H9 (cell line): ENCODE results near the gene ZNF527. TPM values are rescaled to one million over a fixed set of nuclear protein-coding genes. Genes with fewer than 3 reads are reported as not detected.
A peak's percentile ranks its signal among the peaks of the same experiment; 100 is the strongest.
"Not testable (repeated sequence)": the region's sequence is repeated elsewhere in the genome, so short reads cannot be mapped to it uniquely, and the experiment has no call there.

Source experiments
- DNase-seq: peaks from one replicate; pipeline ENCODE4 v3.0.0-alpha.2; 2017
- H2AFZ ChIP-seq: one replicate; pipeline ENCODE4 v1.6.1; 2013; ENCODE audit warnings: mild to moderate bottlenecking, low read length, control low read depth, moderate library complexity
- H2AK5ac ChIP-seq: 2 replicates; pipeline ENCODE4 v1.6.1; 2013; ENCODE audit warnings: low read length, control low read depth, mixed read lengths; ENCODE audit not compliant: insufficient read length
- H2BK120ac ChIP-seq: one replicate; pipeline ENCODE4 v1.6.1; 2013; ENCODE audit warnings: low read depth, mild to moderate bottlenecking, low read length, control low read depth, inconsistent platforms; ENCODE audit not compliant: poor library complexity, severe bottlenecking
- H2BK12ac ChIP-seq: 2 replicates; pipeline ENCODE4 v1.6.1; 2013; ENCODE audit warnings: low read length, control low read depth, mixed read lengths, low read depth; ENCODE audit not compliant: insufficient read length
- H2BK15ac ChIP-seq: 2 replicates; pipeline ENCODE4 v1.6.1; 2013; ENCODE audit warnings: low read depth, low read length, control low read depth
- H2BK20ac ChIP-seq: one replicate; pipeline ENCODE4 v1.6.1; 2013; ENCODE audit warnings: low read depth, mild to moderate bottlenecking, low read length, control low read depth, inconsistent platforms; ENCODE audit not compliant: poor library complexity, severe bottlenecking
- H2BK5ac ChIP-seq: 2 replicates; pipeline ENCODE4 v1.6.1; 2013; ENCODE audit warnings: low read length, control low read depth, mixed read lengths; ENCODE audit not compliant: insufficient read length
- H3K14ac ChIP-seq: 2 replicates; pipeline ENCODE4 v1.6.1; 2013; ENCODE audit warnings: low read length, control low read depth; ENCODE audit not compliant: insufficient read depth
- H3K18ac ChIP-seq: 2 replicates; pipeline ENCODE4 v1.6.1; 2013; ENCODE audit warnings: low read depth, mild to moderate bottlenecking, mixed read lengths, low read length, control low read depth; ENCODE audit not compliant: insufficient read length
- H3K23ac ChIP-seq: 2 replicates; pipeline ENCODE4 v1.6.1; 2013; ENCODE audit warnings: low read length, control low read depth, mixed read lengths, low read depth; ENCODE audit not compliant: insufficient read length
- H3K23me2 ChIP-seq: 2 replicates; pipeline ENCODE4 v1.6.1; 2013; ENCODE audit warnings: low read depth, mild to moderate bottlenecking, mixed read lengths, low read length, control low read depth; ENCODE audit not compliant: insufficient read length, poor library complexity, severe bottlenecking
- H3K27ac ChIP-seq: 2 replicates; pipeline ENCODE4 v1.5.1; 2013; ENCODE audit warnings: low read length, control low read depth, mixed read lengths, low read depth; ENCODE audit not compliant: insufficient read length
- H3K27me3 ChIP-seq: 2 replicates; pipeline ENCODE4 v1.6.1; 2013; ENCODE audit warnings: low read length, control low read depth, inconsistent platforms; ENCODE audit not compliant: insufficient read depth
- H3K4ac ChIP-seq: 2 replicates; pipeline ENCODE4 v1.6.1; 2013; ENCODE audit warnings: low read depth, mild to moderate bottlenecking, control low read depth, inconsistent platforms, low read length, moderate library complexity
- H3K4me1 ChIP-seq: 2 replicates; pipeline ENCODE4 v1.6.1; 2013; ENCODE audit warnings: low read length, control low read depth, inconsistent platforms; ENCODE audit not compliant: insufficient read depth
- H3K4me2 ChIP-seq: 2 replicates; pipeline ENCODE4 v1.6.1; 2013; ENCODE audit warnings: low read length, control low read depth, mixed read lengths; ENCODE audit not compliant: insufficient read length, insufficient read depth
- H3K56ac ChIP-seq: 2 replicates; pipeline ENCODE4 v1.6.1; 2013; ENCODE audit warnings: low read depth, mild to moderate bottlenecking, mixed read lengths, low read length, control low read depth; ENCODE audit not compliant: insufficient read length
- H3K79me1 ChIP-seq: 2 replicates; pipeline ENCODE4 v1.6.1; 2013; ENCODE audit warnings: low read depth, mild to moderate bottlenecking, moderate library complexity, low read length, control low read depth, inconsistent platforms; ENCODE audit not compliant: insufficient read depth, poor library complexity, severe bottlenecking
- H3K79me2 ChIP-seq: 2 replicates; pipeline ENCODE4 v1.6.1; 2013; ENCODE audit warnings: low read length, control low read depth, inconsistent platforms; ENCODE audit not compliant: insufficient read depth
- H3K9ac ChIP-seq: 2 replicates; pipeline ENCODE4 v1.6.1; 2013; ENCODE audit warnings: low read length, control low read depth, mixed read lengths; ENCODE audit not compliant: insufficient read length; ENCODE audit errors: extremely low read depth
- H3K9me3 ChIP-seq: one replicate; pipeline ENCODE4 v1.6.1; 2013; ENCODE audit warnings: low read depth, low read length, inconsistent platforms; ENCODE audit not compliant: control insufficient read depth
- H3T11ph ChIP-seq: one replicate; pipeline ENCODE4 v1.6.1; 2013; ENCODE audit warnings: mild to moderate bottlenecking, low read length, control low read depth, inconsistent platforms
- H4K20me1 ChIP-seq: one replicate; pipeline ENCODE4 v1.6.1; 2013; ENCODE audit not compliant: control insufficient read depth, insufficient read length, insufficient read depth
- H4K5ac ChIP-seq: 2 replicates; pipeline ENCODE4 v1.6.1; 2013; ENCODE audit warnings: low read depth, mild to moderate bottlenecking, mixed read lengths, low read length, control low read depth; ENCODE audit not compliant: insufficient read length
- H4K8ac ChIP-seq: replicated peaks from 2 replicates; pipeline ENCODE4 v1.6.1; 2013; ENCODE audit warnings: low read length, control low read depth, mixed read lengths, low read depth; ENCODE audit not compliant: insufficient read length
- H4K91ac ChIP-seq: 2 replicates; pipeline ENCODE4 v1.6.1; 2013; ENCODE audit warnings: low read depth, mild to moderate bottlenecking, moderate library complexity, mixed read lengths, low read length, control low read depth; ENCODE audit not compliant: insufficient read length
- H3K27ac Mint-ChIP-seq, 3 experiments: 2 replicates in 2 of 3; 3 replicates in 1 of 3; pipeline ENCODE4 v1.8.0; 2020 to 2021; ENCODE audit warnings: mixed read lengths in 3 of 3, mild to moderate bottlenecking in 1 of 3, moderate library complexity in 1 of 3
- H3K27me3 Mint-ChIP-seq: 2 replicates; pipeline ENCODE4 v1.8.0; 2021; ENCODE audit warnings: low read depth, mild to moderate bottlenecking, moderate library complexity, mixed read lengths
- H3K36me3 Mint-ChIP-seq, 3 experiments: 2 replicates in 2 of 3; 3 replicates in 1 of 3; pipeline ENCODE4 v1.8.0; 2020 to 2021; ENCODE audit warnings: low read depth in 3 of 3, mixed read lengths in 3 of 3; ENCODE audit not compliant: insufficient read depth in 1 of 3
- H3K4me1 Mint-ChIP-seq, 2 experiments: 2 replicates each; pipeline ENCODE4 v1.8.0; 2020; ENCODE audit warnings: mixed read lengths in 2 of 2
- H3K4me3 Mint-ChIP-seq, 2 experiments: 2 replicates in 1 of 2; 3 replicates in 1 of 2; pipeline ENCODE4 v1.8.0; 2020 to 2021; ENCODE audit warnings: mild to moderate bottlenecking in 2 of 2, mixed read lengths in 2 of 2, moderate library complexity in 1 of 2
- H3K9me3 Mint-ChIP-seq, 2 experiments: 2 replicates in 1 of 2; 3 replicates in 1 of 2; pipeline ENCODE4 v1.8.0; 2020; ENCODE audit warnings: mild to moderate bottlenecking in 2 of 2, mixed read lengths in 2 of 2, moderate library complexity in 1 of 2
- WGBS: extraction: QIAGEN DNeasy Blood & Tissue Kit; methylation state at CpG from one replicate; pipeline ENCODE4 v1.1.7; 2013; ENCODE audit warnings: missing lambda C conversion rate, low lambda C conversion rate, mixed read lengths; ENCODE audit not compliant: insufficient read length; ENCODE audit errors: extremely low coverage; 5-methylcytosine and 5-hydroxymethylcytosine counted together
- total RNA-seq: library from RNA; stranded (reverse); gene quantifications from 2 replicates; pipeline ENCODE4 v1.2.1, GENCODE V29; 2021
- TF ChIP-seq, protein P1 (sequence below): fragments of 200-600 bp; sonication (generic); conservative IDR thresholded peaks from 3 replicates; pipeline ENCODE4 v1.8.0; 2021; ENCODE audit warnings: antibody characterized with exemption, mild to moderate bottlenecking

Gene ZNF527
- total RNA-seq, 1 experiment from 2014 or later = 6.1 TPM

DNA sequence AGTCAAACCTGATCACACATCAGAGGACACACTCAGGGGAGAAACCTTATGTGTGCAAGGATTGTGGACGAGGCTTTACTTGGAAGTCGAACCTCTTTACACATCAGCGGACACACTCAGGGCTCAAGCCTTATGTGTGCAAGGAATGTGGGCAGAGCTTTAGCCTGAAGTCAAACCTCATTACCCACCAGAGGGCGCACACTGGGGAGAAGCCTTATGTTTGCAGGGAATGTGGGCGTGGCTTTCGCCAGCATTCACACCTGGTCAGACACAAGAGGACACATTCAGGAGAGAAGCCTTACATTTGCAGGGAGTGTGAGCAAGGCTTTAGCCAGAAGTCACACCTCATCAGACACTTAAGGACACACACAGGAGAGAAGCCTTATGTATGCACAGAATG, 8.2 kb upstream of the ZNF527 start:
- H3K4me3 Mint-ChIP-seq = no peak overlapping the region
- no peak overlapping the region for H3K27ac Mint-ChIP-seq
- peaks cover 1% of the 10 kb centered on the region; the same call in 1 of the 2 replicates for H3K27me3 Mint-ChIP-seq

DNA sequence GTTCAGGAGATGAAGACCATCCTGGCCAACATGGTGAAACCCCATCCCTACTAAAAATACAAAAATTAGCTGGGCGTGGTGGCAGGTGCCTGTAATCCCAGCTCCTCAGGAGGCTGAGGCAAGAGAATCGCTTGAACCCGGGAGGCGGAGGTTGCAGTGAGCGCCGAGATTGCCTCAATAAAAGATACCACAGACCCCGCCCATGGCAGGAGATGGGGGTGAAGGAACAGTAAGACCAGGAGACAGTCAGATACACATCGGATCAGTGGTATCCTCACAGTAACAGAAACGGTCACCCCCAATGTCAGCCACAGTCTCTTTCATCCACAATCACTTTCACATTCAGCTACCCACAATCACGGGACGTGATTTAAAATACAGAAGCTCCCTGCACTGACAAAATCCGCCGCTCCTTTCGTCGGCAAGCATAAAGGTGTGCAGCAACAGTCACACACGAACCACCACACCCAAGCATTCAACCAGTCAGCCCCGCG, 466 bp upstream of the ZNF527 start:
- H3K79me1 ChIP-seq, H3T11ph ChIP-seq, H3K9me3 ChIP-seq, H2BK20ac ChIP-seq, H2BK5ac ChIP-seq, H3K56ac ChIP-seq, H3K79me2 ChIP-seq, H3K23me2 ChIP-seq, H4K8ac ChIP-seq, H4K5ac ChIP-seq, H2BK120ac ChIP-seq, H4K91ac ChIP-seq, DNase-seq, H2AK5ac ChIP-seq, H3K27me3 Mint-ChIP-seq, H2BK15ac ChIP-seq, H4K20me1 ChIP-seq, H3K27me3 ChIP-seq, H3K4me1 ChIP-seq, H3K27ac ChIP-seq, H3K4ac ChIP-seq, H2BK12ac ChIP-seq, H3K23ac ChIP-seq: not testable (repeated sequence)
- peak overlapping the region; percentile 51 for H3K18ac ChIP-seq
- peak overlapping the region; percentile 88 to 99 (median 92); a peak in 5 of 7 replicates for H3K27ac Mint-ChIP-seq
- WGBS = no CpG with 5 or more reads among the region's 18 CpGs
- peak overlapping the region; percentile 89 for H2AFZ ChIP-seq
- H3K9me3 Mint-ChIP-seq = peaks cover 11 to 24% of the 10 kb centered on the region in 2 experiments
- peaks cover 8 to 11% of the 10 kb centered on the region in 2 experiments for H3K4me1 Mint-ChIP-seq
- H3K4me3 Mint-ChIP-seq = peak overlapping the region; percentile 82 to 89
- peak overlapping the region; percentile 79 for H3K9ac ChIP-seq
- H3K36me3 Mint-ChIP-seq = peaks cover 4 to 10% (median 6%) of the 10 kb centered on the region in 3 experiments
- peak overlapping the region; percentile 77; the same call in 1 of the 2 replicates for H3K14ac ChIP-seq
- H3K4me2 ChIP-seq = peak overlapping the region; percentile 77

More for the DNA sequence above, 8.2 kb upstream of the ZNF527 start:
- Mint-ChIP-seq H3K9me3 (peaks cover 36 to 67% of the 10 kb centered on the region in 2 experiments), H3K36me3 (peaks cover 66 to 69% (median 67%) of the 10 kb centered on the region in 3 experiments), H3K4me1 (peaks cover 0 to 3% of the 10 kb centered on the region in 2 experiments; a peak in 2 of 4 replicates)
- Histone ChIP-seq H2BK20ac (no peak overlapping the region), H2AK5ac (no peak overlapping the region), H3K79me1 (no peaks in the 10 kb centered on the region), H4K91ac (no peak overlapping the region), H3K4me1 (no peaks in the 10 kb centered on the region), H3K27me3 (no peaks in the 10 kb centered on the region), H2BK12ac (no peak overlapping the region), H3K4ac (no peak overlapping the region), H2BK15ac (no peak overlapping the region), H3K79me2 (no peaks in the 10 kb centered on the region), H3T11ph (no peak overlapping the region), H4K5ac (no peak overlapping the region), H4K20me1 (no peaks in the 10 kb centered on the region), H3K4me2 (no peak overlapping the region), H3K9me3 (peaks cover 10% of the 10 kb centered on the region), H3K9ac (no peak overlapping the region), H2BK5ac (no peak overlapping the region), H3K14ac (no peak overlapping the region), H4K8ac (no peak overlapping the region), H3K23ac (no peak overlapping the region), H3K56ac (no peak overlapping the region), H3K27ac (no peak overlapping the region), H2AFZ (no peak overlapping the region), H3K18ac (no peak overlapping the region), H2BK120ac (no peak overlapping the region), H3K23me2 (no peaks in the 10 kb centered on the region)
- no CpG with 5 or more reads among the region's 6 CpGs for WGBS
- peak; percentile 79 for DNase-seq
- TF ChIP-seq, protein P1, sequence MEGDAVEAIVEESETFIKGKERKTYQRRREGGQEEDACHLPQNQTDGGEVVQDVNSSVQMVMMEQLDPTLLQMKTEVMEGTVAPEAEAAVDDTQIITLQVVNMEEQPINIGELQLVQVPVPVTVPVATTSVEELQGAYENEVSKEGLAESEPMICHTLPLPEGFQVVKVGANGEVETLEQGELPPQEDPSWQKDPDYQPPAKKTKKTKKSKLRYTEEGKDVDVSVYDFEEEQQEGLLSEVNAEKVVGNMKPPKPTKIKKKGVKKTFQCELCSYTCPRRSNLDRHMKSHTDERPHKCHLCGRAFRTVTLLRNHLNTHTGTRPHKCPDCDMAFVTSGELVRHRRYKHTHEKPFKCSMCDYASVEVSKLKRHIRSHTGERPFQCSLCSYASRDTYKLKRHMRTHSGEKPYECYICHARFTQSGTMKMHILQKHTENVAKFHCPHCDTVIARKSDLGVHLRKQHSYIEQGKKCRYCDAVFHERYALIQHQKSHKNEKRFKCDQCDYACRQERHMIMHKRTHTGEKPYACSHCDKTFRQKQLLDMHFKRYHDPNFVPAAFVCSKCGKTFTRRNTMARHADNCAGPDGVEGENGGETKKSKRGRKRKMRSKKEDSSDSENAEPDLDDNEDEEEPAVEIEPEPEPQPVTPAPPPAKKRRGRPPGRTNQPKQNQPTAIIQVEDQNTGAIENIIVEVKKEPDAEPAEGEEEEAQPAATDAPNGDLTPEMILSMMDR = peak; percentile 74
